ENCODE data around the gene TENT4A. TPM values are rescaled to one million over a fixed set of nuclear protein-coding genes. Genes with fewer than 3 reads are reported as not detected.

The TENT4A gene
- total and polyA plus RNA-seq, 10 of the 15 experiments (the other 5 are each of a cell fraction or from before 2014, with no cell fraction given): 1.4 to 30.6 (median 12.5) TPM

DNA sequence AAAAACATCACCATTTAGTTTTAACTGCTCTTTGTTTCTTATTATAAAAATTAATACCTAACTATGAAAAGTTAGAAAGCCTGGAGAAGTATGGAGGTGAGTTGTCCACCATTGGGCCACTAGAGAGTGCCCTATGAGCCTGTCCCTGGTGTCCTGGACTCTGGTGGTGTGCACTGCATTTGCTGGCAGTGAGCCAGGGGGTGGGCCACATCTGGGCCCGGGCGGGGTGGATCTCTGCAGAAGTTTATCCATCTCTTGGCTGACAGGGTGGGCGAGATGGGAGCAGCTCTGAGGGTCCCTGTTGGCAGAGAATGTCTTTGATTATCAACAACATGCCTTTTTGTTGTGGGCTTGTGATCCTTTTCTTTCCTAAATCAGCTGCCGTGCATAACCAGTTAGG, 8.2 kb downstream of the TENT4A start:
- Histone ChIP-seq H3K36me3 (ENCODE audit: control insufficient read depth in 2 of 2, insufficient read depth in 2 of 2, low read length in 1 of 2) (peaks cover 13 to 17% of the 10 kb centered on the region in 2 experiments; a peak in 3 of 4 replicates), H4K20me1 (ENCODE audit: control insufficient read depth, insufficient read depth) (peaks cover 12% of the 10 kb centered on the region), H3K9ac (ENCODE audit: control insufficient read depth, insufficient read depth, low read length) (peak overlapping the region; percentile 50; the same call in 1 of the 2 replicates), H3K4me3 (peak overlapping the region; percentile 72), H3K27me3 (replicated peaks in 1 of 2; ENCODE audit: control insufficient read depth in 2 of 2, insufficient read depth in 2 of 2, low read length in 1 of 2) (no peaks in the 10 kb centered on the region), H3K4me2 (ENCODE audit: control insufficient read depth, insufficient read depth) (peak overlapping the region; percentile 96), H3K4me1 (ENCODE audit: control insufficient read depth, insufficient read depth, low read length) (peaks cover 36% of the 10 kb centered on the region), H2AFZ (ENCODE audit: control insufficient read depth, low read depth, low read length) (no peak overlapping the region), H3K79me2 (ENCODE audit: control insufficient read depth, insufficient read depth, low read length) (peaks cover 97% of the 10 kb centered on the region), H3K27ac (ENCODE audit: control insufficient read depth, insufficient read depth) (peak overlapping the region; percentile 79), H3K9me3 (replicated peaks; ENCODE audit: control insufficient read depth, insufficient read depth, low read length) (no peaks in the 10 kb centered on the region)
- no TSS peak for BruUV-seq (replicated peaks)
- DNase-seq (ENCODE audit: low read depth, low spot score) (no peak), ATAC-seq (peak; percentile 22), FAIRE-seq (no peak)
- 97% methylated on average over 4 of the region's 4 CpGs for WGBS (ENCODE audit: insufficient coverage, insufficient replicate concordance, low lambda C conversion rate, missing lambda C conversion rate)
- ChIA-PET RAD21 (ENCODE audit: unreplicated experiment) (interaction anchor here (0.9 to 2.3 kb wide), 8 partner anchors 8 to 134 kb away, joined by 3 to 21 read pairs (median 6); partner anchors contain the start of genes NSUN2, SRD5A1 and TENT4A), POLR2A (interaction anchor here (1.0 to 3.3 kb wide), 2 partner anchors 15 to 96 kb away, joined by 3 to 23 read pairs; no protein-coding TSS in a partner anchor), SMC1A (ENCODE audit: uncharacterized antibody, unreplicated experiment) (interaction anchor here (0.8 to 4.5 kb wide), 7 partner anchors 10 to 338 kb away, joined by 3 to 35 read pairs (median 6); partner anchors contain the start of genes NSUN2 and SRD5A1), CTCF (interaction anchor here (0.7 to 2.7 kb wide), 8 partner anchors 9 to 144 kb away, joined by 3 to 23 read pairs (median 6); partner anchors contain the start of genes NSUN2 and SRD5A1)
- TF ChIP-seq SMAD1 (IDR thresholded peaks at IDR 0.05; ENCODE audit: low read depth, partially characterized antibody): peak; percentile 73
- TF ChIP-seq EP300 (IDR thresholded peaks at IDR 0.05; ENCODE audit: borderline replicate concordance in 1 of 2, control insufficient read depth in 1 of 2, low read depth in 2 of 2, low read length in 2 of 2): no peak
- no peak for TF ChIP-seq ZBTB40 (IDR thresholded peaks at IDR 0.05; ENCODE audit: borderline replicate concordance)
- 0 out of 2 replicates have a peak, but pooled peaks have one; percentile 14 for TF ChIP-seq RAD21 (IDR thresholded peaks at IDR 0.05; ENCODE audit: insufficient read depth, low read depth, low read length)
- 0 out of 4 replicates have a peak, but pooled peaks of 1 of the 2 experiments have one; percentile 3 for TF ChIP-seq BHLHE40 (IDR thresholded peaks at IDR 0.05; ENCODE audit: borderline replicate concordance in 1 of 2, low read depth in 2 of 2, low read length in 1 of 2)
- TF ChIP-seq CTCF (IDR thresholded peaks at IDR 0.05 in 2 of 3, conservative IDR thresholded peaks at IDR 0.05 in 1 of 3; ENCODE audit: control insufficient read depth in 2 of 3, extremely low read depth in 1 of 3, insufficient read depth in 1 of 3, low read depth in 3 of 3, low read length in 3 of 3): peak in 2 of 3 experiments; percentile 10 to 24; a peak in 1 of 6 replicates
- in situ Hi-C loops (cut with MboI): no loop called here
- intact Hi-C loops (cut with micrococcal nuclease; ENCODE audit: unreplicated experiment): no loop called here
